ENCODE results near the gene CACNA1D.
A peak's percentile ranks its signal among the peaks of the same experiment; 100 is the strongest.

Gene CACNA1D

DNA sequence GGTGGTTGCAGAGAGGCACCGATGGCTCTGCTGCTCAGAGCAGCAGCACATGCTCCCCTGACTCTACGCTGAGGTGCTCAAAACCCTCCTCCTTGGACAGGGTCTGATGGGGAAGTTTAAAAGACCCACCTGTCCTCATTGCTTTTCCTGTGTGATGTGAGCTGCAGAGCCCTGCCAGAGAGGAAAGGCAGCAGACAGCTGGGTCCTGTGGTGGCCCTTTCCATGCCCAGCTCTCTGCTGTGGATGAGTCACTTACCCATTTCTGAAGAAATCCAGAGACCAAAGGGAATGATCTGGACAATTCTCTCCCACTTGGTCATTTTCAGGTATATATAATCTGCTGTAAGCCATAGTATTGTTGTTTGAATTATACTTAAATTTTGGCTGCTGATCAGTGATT is 230.2 kb downstream of the CACNA1D start:
- DNase-seq: no peak

GRCh38 chr3:53725387-53725995 is 231.1 kb downstream of the CACNA1D start:
- DNase-seq: no peak

DNA sequence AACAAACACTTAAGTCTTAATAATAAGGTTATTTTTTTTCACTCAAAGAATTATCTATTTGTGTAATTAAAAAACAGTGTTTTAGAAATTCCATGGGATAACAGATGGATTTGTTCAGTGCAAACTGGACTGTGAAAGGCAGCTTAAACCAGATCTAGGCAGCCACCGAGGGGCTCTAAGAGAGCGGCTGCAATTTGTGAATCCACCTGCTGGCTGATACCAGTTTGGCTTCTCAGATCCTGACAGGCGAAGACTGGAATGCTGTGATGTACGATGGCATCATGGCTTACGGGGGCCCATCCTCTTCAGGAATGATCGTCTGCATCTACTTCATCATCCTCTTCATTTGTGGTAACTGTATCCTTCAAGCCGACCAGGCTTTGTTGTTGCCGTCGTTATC is 232.2 kb downstream of the CACNA1D start:
- no peak for DNase-seq

DNA sequence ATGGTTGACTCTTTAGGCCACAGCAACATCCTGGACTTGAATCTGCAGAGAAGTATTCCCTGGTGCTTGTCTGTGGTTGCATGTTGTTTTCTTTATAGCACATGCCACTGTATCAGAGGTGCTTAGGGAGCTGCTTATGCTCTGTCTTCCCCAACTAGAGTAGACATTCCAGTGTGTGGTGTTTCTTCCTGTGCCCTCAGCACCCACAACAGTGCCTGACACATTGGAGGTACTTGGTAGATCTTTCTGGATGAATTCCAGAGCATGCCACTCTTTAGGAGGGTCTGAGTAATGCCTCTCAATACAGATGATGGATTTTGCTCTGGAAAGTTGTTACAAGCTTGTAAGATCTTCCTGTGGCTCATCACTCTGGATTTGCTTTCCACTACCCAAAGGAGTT is 234.2 kb downstream of the CACNA1D start:
- DNase-seq: no peak

GRCh38 chr3:53729159-53729558 is 234.7 kb downstream of the CACNA1D start:
- no peak for DNase-seq

- no peak for DNase-seq
Observed at GRCh38 chr3:53729618-53730017, 235.2 kb downstream of the CACNA1D start.

- no peak for DNase-seq
Observed at GRCh38 chr3:53730576-53730975, 236.2 kb downstream of the CACNA1D start.

DNA sequence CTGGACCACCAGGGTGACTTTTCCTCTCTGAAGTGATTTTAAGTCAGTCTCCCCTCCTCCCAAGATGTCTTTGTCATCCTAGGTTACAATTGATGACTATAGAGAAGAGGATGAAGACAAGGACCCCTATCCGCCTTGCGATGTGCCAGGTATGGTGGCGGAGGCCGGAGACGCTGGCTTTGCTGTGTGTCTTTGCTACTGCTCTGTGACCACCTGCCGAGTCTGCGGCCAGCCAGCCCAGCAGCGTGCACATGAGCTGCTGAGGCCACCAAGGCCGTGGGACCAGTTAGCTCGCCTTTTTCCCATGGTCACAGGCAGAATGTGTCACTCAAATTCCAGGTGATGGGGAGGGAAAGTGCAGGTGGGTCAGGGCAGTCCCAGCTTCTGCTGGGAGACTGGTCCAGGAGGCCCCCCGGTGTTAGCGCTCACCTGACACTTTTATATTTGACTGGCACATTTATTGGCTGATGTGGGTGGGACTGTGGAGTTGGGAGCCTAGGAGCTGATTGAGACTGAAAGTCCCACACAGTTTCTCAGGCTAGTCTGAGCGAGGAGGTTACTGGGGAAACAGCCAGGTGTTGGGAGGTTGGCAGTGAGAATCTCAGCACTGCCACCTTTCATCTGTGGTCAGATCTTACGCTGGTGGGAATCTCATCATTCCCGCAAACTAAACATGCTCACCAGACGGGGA is 237.7 kb downstream of the CACNA1D start:
- no peak for DNase-seq

- DNase-seq: no peak
Observed at GRCh38 chr3:53733446-53733845, 239.0 kb downstream of the CACNA1D start.

DNA sequence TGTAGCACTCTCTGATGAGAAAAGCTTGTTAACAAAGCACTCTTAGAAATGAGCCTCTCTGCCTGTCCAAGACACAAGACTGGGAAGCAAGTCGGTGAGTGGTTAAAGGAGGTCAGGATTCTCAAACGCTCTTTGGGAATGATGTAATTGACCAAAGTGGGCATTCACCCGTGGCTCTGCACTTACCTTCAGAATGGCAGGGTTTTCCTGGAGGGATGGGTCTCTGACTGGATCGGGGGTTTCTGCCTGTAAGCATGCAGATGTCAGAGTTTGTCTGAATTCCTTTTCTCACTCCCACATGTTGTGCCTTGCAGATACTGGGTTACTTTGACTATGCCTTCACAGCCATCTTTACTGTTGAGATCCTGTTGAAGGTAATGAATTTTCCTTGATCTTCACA is 245.6 kb downstream of the CACNA1D start:
- DNase-seq: no peak

DNA sequence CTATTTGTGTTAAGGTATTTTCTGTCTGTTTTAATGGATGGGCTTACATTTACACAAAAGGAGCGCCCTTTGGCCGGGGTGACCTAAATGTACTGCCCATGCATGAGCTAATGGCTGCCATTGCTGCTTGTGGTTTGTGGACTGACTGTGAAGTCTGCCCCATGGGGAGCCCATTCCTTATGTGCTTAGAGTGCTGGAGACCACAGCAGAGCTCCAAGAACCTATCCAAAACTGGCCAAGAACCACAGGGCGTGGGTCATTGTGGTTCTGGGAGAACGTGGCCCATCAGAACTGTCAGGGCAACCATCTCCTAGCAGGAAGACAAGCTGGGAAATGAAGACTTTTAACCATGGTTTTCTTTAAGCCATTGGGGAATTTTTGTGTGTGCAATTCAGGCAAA is 246.5 kb downstream of the CACNA1D start:
- no peak for DNase-seq

- no peak for DNase-seq
Observed at GRCh38 chr3:53744351-53744750, 249.9 kb downstream of the CACNA1D start.

DNA sequence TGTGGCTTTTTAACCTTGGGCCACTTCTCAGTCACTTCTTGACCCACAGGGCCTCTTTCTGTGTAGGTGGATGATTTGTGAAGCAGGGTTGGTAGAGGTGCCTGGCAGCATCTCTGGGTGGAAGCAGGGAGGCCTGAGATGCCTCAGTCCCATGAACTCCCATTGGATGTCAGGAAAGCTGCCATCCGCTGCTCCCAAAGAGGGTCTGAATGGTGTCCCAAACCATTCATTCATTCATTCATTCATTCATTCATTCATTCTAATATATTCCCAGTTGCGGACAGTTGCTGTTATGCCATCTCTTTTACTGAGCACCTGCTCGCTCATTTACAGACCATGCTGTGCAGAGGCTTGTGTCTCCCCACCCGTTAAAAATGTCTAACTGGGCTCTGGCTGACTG is 253.1 kb downstream of the CACNA1D start:
- no peak for DNase-seq

GRCh38 chr3:53748512-53749271 is 254.3 kb downstream of the CACNA1D start:
- DNase-seq: peak; percentile 51

- no peak for DNase-seq
Observed at GRCh38 chr3:53749448-53749847, 255.0 kb downstream of the CACNA1D start.

GRCh38 chr3:53750253-53751210 is 256.1 kb downstream of the CACNA1D start:
- no peak for DNase-seq

DNA sequence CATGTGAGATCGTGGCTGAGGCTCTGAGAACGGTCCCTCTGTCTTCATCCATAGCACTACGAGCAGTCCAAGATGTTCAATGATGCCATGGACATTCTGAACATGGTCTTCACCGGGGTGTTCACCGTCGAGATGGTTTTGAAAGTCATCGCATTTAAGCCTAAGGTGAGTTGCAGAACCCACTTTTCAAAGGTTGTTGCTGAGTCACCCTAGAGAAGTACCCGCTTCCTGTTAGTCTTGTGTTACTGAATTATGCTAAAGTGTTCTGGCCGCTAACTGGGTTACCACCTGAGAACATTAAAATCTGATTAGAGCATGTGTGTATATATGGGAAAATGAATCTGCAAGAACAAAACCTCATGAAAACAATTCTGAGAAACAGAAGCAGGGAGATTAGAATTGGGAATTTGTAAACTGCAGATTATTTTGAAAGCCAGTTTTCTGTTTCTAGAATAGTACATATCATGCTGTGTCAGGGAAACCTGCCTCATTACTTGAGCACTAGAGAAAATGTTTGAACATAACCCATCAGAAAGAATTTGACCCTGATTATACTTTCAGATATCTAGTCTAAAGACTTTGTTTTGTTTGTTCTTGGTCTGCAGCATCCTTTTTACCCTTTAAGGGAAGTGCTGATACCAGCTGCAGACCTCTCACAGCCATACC is 259.2 kb downstream of the CACNA1D start:
- no peak for DNase-seq

DNA sequence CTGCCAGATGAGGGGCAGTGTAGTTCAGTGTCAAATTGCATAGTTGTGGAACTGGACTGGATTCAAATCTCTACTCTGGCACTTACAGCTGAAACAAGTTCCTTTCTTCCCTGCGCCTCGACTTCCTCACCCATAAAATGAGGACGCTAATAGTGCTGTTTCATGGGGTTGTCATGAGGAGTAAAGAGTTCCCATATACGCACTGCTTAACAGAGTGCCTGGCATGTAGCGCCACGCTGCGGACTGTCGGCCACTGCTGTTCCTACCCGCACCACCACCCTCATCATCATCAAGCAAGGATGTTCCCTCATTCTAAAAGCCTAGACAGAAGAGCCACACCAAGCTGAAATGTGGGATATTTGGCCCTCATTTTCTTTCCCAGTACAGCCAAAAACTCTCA is 259.9 kb downstream of the CACNA1D start:
- DNase-seq: no peak

GRCh38 chr3:53758846-53759245 is 264.4 kb downstream of the CACNA1D start:
- DNase-seq: no peak

GRCh38 chr3:53763353-53763752 is 268.9 kb downstream of the CACNA1D start:
- DNase-seq: no peak

GRCh38 chr3:53764026-53764775 is 269.8 kb downstream of the CACNA1D start:
- no peak for DNase-seq

GRCh38 chr3:53765753-53766152 is 271.3 kb downstream of the CACNA1D start:
- no peak for DNase-seq

Data from SIG-M5 (cell line).